Heart right ventricle (tissue), 16 donors: ENCODE data around the gene ZBTB7C. TPM values are rescaled to one million over a fixed set of nuclear protein-coding genes. Genes with fewer than 3 reads are reported as not detected.

Experiments
- ATAC-seq, 8 donors: fragments of 200-7000 bp; cut with Tn5 transposase; one replicate each; pipeline ENCODE4 v1.9.1; 2020; ENCODE audit warnings: mild to moderate bottlenecking in 8 of 8, moderate library complexity in 8 of 8, moderate number of reproducible peaks in 1 of 8
- DNase-seq, 2 donors: peaks; one replicate each; pipeline ENCODE4 v3.0.0-alpha.2; 2020
- H3K27ac ChIP-seq, 10 donors: fragments of 200-600 bp; sonication (generic) in 2 of 10; one replicate each; pipeline versions ENCODE4 v1.5.0 to v1.8.0; 2020 to 2022; ENCODE audit warnings: mild to moderate bottlenecking in 3 of 10
- H3K27me3 ChIP-seq, 7 donors: fragments of 200-600 bp; one replicate each; pipeline ENCODE4 v1.8.0; 2021 to 2022; ENCODE audit warnings: mild to moderate bottlenecking in 2 of 7
- H3K36me3 ChIP-seq, 9 donors: fragments of 200-600 bp; sonication (generic) in 1 of 9; one replicate each; pipeline versions ENCODE4 v1.5.0 to v1.8.0; 2020 to 2022; ENCODE audit warnings: mild to moderate bottlenecking in 2 of 9
- H3K4me1 ChIP-seq, 9 donors: fragments of 200-600 bp; sonication (generic) in 1 of 9; one replicate each; pipeline versions ENCODE4 v1.5.0 to v1.8.0; 2020 to 2022; ENCODE audit warnings: mild to moderate bottlenecking in 4 of 9
- H3K4me3 ChIP-seq, 10 donors: fragments of 200-600 bp; sonication (generic) in 2 of 10; one replicate each; pipeline versions ENCODE4 v1.5.0 to v1.8.0; 2020 to 2022; ENCODE audit warnings: mild to moderate bottlenecking in 7 of 10, moderate library complexity in 2 of 10
- H3K9me3 ChIP-seq, 11 donors: fragments of 200-600 bp in 10 of 11; sonication (generic) in 2 of 11; one replicate each; pipeline versions ENCODE4 v1.5.0 to v1.8.0; 2013 to 2022; ENCODE audit warnings: mild to moderate bottlenecking in 2 of 11, control low read depth in 1 of 11, moderate library complexity in 1 of 11
- CTCF ChIP-seq, 9 donors: fragments of 200-600 bp; sonication (generic) in 2 of 9; IDR thresholded peaks; one replicate each; pipeline versions ENCODE4 v1.5.0 to v1.8.0; 2021 to 2022; ENCODE audit warnings: antibody characterized with exemption in 9 of 9, mild to moderate bottlenecking in 5 of 9, moderate library complexity in 1 of 9
- WGBS, 2 donors: extraction: QIAGEN DNeasy Blood & Tissue Kit; methylation state at CpG; one replicate each; pipeline ENCODE4 v1.1.7; 2013; ENCODE audit warnings: inconsistent platforms in 1 of 2; 5-methylcytosine and 5-hydroxymethylcytosine counted together
- intact Hi-C, 10 donors: fragments of 100-400 bp; cut with DNase I; formaldehyde crosslinking; loops; one replicate each; pipeline versions ENCODE4 v1.11.1 to v1.14.2; 2022
- polyA plus RNA-seq, 2 donors: library from polyadenylated mRNA; stranded (reverse); fragments of 200-250 nt; gene quantifications; one replicate each; pipeline ENCODE4 v1.2.3, GENCODE V29; 2013
- total RNA-seq, 10 donors: library from RNA; stranded (reverse); fragmentation: NEBNext Ultra II Directional in 3 of 10; extraction: Animal tissue kit (Norgen Biotek cat#: 25700) in 3 of 10; gene quantifications; one replicate each; pipeline versions ENCODE4 v1.2.1 to v1.2.4, GENCODE V29; 2021 to 2023
- donor health status: Arrhythmogenic right ventricular cardiomyopathy.
- donor health status: ischemic (EF 13 %, LVEDD 7.1; RV severe dilation, severe dysfunction).
- donor health status: healthy with polysubstance abuse.
- donor health status: DM: no; HTN: yes; CAD: no.
- donor health status: DM: no; HTN: no; CAD: no.
- donor health status: ischemic (EF 25% LVEDD 6.9; RV normal size, moderate dysfunction).
- donor health status: ischemic (EF 25% LVEDD 5.7; RV mildly dilated, moderate dysfunction).
- donor health status: healthy.
- donor health status: DM: yes; HTN: yes; CAD: no.
- donor health status: Ischemic cardiomyopathy.
- donor health status: ischemic (EF 35%, LVEDD 5.7; RV mildly dilated, moderate dysfunction).
- donor health status: nonischemic (EF 11% LVEDD 7.7; RV severe dilation, severe dysfunction).
- donor health status: DM: yes; HTN: yes; CAD: no.
- donor health status: PGD.
- donor health status: ischemic (EF 29% LVEDD 5.4; RV normal size, mild dysfunction).
- donor health status: nonischemic (EF 23%, LVEDD 6.1; RV moderate dilation, normal function).

ZBTB7C gene
- total and polyA plus RNA-seq, 12 donors = 0.49 to 6.3 (median 1.5) TPM

DNA sequence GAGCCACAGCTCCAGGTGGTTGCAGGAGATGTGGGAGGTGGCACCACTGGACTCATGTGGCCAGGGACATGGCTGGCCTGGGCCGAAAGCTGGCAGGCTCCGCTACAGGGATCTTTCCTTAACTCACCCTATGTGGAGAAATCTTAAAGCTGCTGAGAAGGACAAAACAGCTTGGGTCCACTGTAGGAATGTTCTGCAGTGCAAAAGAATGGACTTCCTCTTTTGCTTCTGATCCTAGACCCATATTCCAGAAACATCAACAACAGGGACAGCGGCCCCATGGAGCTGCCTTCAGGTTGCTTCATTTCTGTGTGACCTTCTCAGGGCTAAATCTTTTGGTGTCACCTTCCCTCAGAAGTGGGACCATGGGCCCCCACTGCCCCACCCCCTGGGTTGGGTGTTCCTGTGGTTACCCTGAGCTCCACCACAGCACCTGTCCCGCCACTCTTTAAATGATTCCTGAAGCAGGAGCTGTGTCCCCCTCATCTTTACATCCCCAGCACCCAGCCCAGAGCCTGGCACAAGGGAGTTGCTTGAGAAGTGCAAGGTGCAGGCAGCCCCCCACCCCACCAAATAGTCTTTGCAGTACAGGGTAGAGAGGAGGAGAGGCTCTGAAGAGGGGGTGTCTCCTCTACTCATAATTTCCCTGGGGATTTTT lies 205.8 kb downstream of the ZBTB7C start:
- WGBS, 2 donors = 96 to 97% methylated on average over 4 of the region's 4 CpGs
- TF ChIP-seq CTCF (IDR thresholded peaks at IDR 0.05) = no peak
- no peaks in the 10 kb centered on the region for H3K36me3 ChIP-seq
- no peaks in the 10 kb centered on the region for H3K9me3 ChIP-seq
- no peak for DNase-seq
- H3K4me3 ChIP-seq = no peak overlapping the region
- no peak for ATAC-seq
- peaks cover 0 to 7% (median 0%) of the 10 kb centered on the region in 7 donors for H3K27me3 ChIP-seq
- no peak overlapping the region for H3K27ac ChIP-seq
- intact Hi-C loops = no loop called here
- no peaks in the 10 kb centered on the region for H3K4me1 ChIP-seq

DNA sequence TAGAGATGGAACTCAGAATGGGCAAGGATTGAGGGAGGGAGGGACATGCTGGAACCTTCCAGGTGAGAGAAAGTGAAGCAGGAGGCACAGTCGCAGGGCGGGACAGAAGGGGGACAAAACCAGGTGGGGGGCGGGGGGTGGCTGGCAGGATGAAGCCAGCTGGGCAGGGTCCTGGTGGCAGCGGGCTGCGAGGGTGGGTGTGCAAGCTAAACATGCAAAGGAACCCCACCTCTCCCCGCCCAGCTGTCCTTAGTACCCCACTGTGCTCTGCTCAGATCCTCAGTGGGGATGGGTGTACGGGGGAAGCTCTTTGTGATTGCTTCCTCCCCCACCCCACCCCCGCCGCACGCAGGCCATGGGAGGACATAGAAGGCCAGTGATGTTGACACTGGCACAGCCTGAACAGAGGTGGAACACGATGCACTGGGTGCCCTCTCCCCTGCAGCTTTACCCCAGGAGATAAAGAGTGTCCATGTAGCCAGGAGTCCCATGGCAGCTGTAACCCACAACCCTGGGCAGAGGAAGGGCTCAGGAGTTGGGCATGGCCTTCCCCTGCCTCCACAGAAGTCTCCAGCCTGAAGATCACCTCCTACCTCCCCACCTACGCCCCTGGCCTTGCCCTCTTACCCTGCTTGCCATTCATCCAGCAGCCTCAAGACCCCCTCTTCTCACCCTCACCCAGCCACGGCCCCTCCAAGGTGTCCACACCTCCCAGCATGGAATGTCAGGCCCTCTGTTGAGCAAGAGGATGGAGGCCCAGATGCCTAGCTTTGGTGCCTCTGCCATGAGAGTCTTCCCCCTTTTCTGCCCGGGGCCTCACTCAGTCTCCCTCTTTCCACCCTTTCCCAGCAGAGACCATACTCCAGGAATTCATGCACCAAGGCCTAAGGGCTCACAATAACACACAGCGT lies 206.6 kb downstream of the ZBTB7C start:
- Histone ChIP-seq H3K9me3 (no peaks in the 10 kb centered on the region), H3K4me1 (no peaks in the 10 kb centered on the region), H3K4me3 (no peak overlapping the region), H3K27me3 (peaks cover 0 to 8% (median 0%) of the 10 kb centered on the region in 7 donors), H3K36me3 (no peaks in the 10 kb centered on the region), H3K27ac (no peak overlapping the region)
- WGBS, 2 donors = 88 to 90% methylated on average over 15 of the region's 15 CpGs
- ATAC-seq (no peak), DNase-seq (no peak)
- TF ChIP-seq CTCF (IDR thresholded peaks at IDR 0.05) = no peak
- intact Hi-C loops = no loop called here

DNA sequence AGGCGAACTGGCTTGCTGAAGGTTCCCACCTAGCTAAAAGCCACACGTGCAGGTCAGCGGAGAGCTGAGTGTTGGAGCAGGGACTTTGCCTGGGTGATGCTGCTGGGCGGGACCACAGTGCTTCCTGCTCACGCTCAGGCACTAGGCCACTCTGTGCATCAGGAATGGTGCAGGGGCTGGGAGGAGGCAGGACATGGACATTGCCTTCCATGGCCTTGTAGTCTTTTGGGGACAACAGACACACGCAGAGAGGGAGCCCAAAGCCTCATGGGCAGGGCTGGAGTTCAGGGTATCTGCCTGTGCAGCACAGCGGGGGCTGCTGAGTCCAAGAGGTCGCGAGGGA lies 207.2 kb downstream of the ZBTB7C start:
- ATAC-seq = no peak
- no peak for TF ChIP-seq CTCF (IDR thresholded peaks at IDR 0.05)
- intact Hi-C loops = no loop called here
- Histone ChIP-seq H3K27me3 (peaks cover 0 to 8% (median 0%) of the 10 kb centered on the region in 7 donors), H3K4me3 (no peak overlapping the region), H3K4me1 (no peaks in the 10 kb centered on the region), H3K27ac (no peak overlapping the region), H3K9me3 (no peaks in the 10 kb centered on the region), H3K36me3 (no peaks in the 10 kb centered on the region)
- WGBS, 2 donors = 86 to 90% methylated on average over 9 of the region's 9 CpGs
- no peak for DNase-seq

GRCh38 chr18:48201337-48202005 lies 207.7 kb downstream of the ZBTB7C start:
- intact Hi-C loops = no loop called here
- TF ChIP-seq CTCF (IDR thresholded peaks at IDR 0.05) = no peak
- Histone ChIP-seq H3K27me3 (peaks cover 0 to 8% (median 0%) of the 10 kb centered on the region in 7 donors), H3K4me1 (no peaks in the 10 kb centered on the region), H3K9me3 (no peaks in the 10 kb centered on the region), H3K27ac (no peak overlapping the region), H3K4me3 (no peak overlapping the region), H3K36me3 (no peaks in the 10 kb centered on the region)
- WGBS, 2 donors = 73 to 82% methylated on average over 10 of the region's 10 CpGs
- DNase-seq = no peak
- no peak for ATAC-seq
